PC-9 (cell line): ENCODE measurements around the gene ADAMTS13.

Experiments used
- EZH2 ChIP-seq: fragments of 200-600 bp; sonication (generic); IDR thresholded peaks from 2 replicates; pipeline ENCODE4 v1.8.0; 2017; ENCODE audit warnings: antibody characterized with exemption, low read depth
- TF ChIP-seq, protein P1 (sequence below): fragments of 200-600 bp; sonication (generic); conservative IDR thresholded peaks from 2 replicates; pipeline ENCODE4 v1.6.1; 2017; ENCODE audit warnings: mixed run types, antibody characterized with exemption, mild to moderate bottlenecking, moderate library complexity

DNA sequence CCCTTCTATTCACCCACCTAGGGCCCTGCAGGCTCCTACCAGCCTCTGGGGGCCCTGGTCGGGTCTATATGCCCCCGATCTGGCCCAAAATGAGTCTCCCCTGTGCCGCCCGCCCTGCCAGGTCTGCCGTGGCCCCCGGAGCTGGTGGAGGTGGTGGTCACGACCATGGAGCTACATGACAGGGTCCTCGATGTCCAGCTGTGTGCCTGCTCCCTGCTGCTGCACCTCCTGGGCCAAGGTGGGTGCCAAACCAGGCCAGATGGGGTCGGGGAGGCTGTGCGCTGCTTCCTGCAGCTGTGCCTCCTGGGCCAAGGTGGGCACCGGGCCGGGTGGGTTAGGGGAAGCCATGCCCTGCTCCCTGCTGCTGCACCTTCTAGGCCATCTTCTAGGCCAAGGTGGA lies 21.9 kb upstream of the ADAMTS13 start:
- TF ChIP-seq, protein P1, sequence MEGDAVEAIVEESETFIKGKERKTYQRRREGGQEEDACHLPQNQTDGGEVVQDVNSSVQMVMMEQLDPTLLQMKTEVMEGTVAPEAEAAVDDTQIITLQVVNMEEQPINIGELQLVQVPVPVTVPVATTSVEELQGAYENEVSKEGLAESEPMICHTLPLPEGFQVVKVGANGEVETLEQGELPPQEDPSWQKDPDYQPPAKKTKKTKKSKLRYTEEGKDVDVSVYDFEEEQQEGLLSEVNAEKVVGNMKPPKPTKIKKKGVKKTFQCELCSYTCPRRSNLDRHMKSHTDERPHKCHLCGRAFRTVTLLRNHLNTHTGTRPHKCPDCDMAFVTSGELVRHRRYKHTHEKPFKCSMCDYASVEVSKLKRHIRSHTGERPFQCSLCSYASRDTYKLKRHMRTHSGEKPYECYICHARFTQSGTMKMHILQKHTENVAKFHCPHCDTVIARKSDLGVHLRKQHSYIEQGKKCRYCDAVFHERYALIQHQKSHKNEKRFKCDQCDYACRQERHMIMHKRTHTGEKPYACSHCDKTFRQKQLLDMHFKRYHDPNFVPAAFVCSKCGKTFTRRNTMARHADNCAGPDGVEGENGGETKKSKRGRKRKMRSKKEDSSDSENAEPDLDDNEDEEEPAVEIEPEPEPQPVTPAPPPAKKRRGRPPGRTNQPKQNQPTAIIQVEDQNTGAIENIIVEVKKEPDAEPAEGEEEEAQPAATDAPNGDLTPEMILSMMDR = no peak
- no peak for TF ChIP-seq EZH2
